ENCODE data around the gene GPR68.

DNA sequence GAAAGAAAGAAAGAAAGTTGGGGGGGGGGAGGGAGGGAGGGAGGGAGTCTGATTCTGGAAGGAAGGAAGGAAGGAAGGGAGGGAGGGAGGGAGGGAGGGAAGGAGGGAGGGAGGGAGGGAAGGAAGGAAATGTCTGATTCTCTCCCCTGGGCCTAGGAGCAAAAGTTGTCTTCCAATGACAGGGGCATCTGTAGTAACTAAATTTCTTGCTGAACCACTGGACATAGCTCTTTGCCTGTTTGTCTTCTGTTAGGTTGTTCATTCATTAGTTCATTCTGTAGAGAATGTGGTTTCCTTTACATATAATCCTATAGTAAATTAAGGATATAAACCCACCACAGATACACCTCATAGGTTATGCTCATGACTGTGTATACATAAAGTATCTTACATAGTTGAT is 59.9 kb downstream of the GPR68 start:
- TF ChIP-seq, protein P1, sequence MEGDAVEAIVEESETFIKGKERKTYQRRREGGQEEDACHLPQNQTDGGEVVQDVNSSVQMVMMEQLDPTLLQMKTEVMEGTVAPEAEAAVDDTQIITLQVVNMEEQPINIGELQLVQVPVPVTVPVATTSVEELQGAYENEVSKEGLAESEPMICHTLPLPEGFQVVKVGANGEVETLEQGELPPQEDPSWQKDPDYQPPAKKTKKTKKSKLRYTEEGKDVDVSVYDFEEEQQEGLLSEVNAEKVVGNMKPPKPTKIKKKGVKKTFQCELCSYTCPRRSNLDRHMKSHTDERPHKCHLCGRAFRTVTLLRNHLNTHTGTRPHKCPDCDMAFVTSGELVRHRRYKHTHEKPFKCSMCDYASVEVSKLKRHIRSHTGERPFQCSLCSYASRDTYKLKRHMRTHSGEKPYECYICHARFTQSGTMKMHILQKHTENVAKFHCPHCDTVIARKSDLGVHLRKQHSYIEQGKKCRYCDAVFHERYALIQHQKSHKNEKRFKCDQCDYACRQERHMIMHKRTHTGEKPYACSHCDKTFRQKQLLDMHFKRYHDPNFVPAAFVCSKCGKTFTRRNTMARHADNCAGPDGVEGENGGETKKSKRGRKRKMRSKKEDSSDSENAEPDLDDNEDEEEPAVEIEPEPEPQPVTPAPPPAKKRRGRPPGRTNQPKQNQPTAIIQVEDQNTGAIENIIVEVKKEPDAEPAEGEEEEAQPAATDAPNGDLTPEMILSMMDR (IDR thresholded peaks at IDR 0.05): no peak
- TF ChIP-seq POLR2A (IDR thresholded peaks at IDR 0.05) (no peak), POLR2AphosphoS5 (IDR thresholded peaks at IDR 0.05; ENCODE audit: insufficient read depth in 1 of 2, low read depth in 1 of 2) (no peak)

Measured in vagina (tissue), 2 donors.